Measurements from ENCODE around the gene AIRE. TPM values are rescaled to one million over a fixed set of nuclear protein-coding genes. Genes with fewer than 3 reads are reported as not detected.
"Not testable (repeated sequence)": the region's sequence is repeated elsewhere in the genome, so short reads cannot be mapped to it uniquely, and the experiment has no call there.

Gene AIRE
- total RNA-seq, 1 donor from 2014 or later: 0.13 TPM

DNA sequence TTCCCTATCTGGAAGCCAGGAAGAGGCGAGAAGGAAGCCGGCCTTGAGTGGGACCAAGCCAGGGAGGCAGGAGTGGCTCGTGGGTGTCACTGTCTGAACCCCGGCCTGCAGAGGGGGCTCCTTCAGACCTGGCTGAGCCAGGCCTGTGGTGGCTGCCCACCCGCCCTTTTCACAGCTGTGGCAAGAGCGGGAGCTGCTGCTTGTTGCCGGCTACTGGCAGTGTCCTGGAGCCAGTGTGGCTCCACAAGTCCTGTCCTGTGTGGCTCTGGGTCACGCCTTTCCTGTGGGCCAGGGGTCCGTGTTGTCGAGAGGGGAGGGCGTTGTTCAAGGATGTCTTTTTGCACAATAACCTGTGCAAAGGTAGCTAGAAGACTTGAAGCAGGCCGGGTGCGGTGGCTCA lies 15.5 kb downstream of the AIRE start:
- Mint-ChIP-seq H3K27ac (peak overlapping the region; percentile 34), H3K36me3 (no peaks in the 10 kb centered on the region), H3K4me1 (peaks cover 26% of the 10 kb centered on the region), H3K27me3 (ENCODE audit: low read depth) (no peaks in the 10 kb centered on the region), H3K4me3 (peak overlapping the region; percentile 76), H3K9me3 (no peaks in the 10 kb centered on the region)
- TF ChIP-seq, protein P1, sequence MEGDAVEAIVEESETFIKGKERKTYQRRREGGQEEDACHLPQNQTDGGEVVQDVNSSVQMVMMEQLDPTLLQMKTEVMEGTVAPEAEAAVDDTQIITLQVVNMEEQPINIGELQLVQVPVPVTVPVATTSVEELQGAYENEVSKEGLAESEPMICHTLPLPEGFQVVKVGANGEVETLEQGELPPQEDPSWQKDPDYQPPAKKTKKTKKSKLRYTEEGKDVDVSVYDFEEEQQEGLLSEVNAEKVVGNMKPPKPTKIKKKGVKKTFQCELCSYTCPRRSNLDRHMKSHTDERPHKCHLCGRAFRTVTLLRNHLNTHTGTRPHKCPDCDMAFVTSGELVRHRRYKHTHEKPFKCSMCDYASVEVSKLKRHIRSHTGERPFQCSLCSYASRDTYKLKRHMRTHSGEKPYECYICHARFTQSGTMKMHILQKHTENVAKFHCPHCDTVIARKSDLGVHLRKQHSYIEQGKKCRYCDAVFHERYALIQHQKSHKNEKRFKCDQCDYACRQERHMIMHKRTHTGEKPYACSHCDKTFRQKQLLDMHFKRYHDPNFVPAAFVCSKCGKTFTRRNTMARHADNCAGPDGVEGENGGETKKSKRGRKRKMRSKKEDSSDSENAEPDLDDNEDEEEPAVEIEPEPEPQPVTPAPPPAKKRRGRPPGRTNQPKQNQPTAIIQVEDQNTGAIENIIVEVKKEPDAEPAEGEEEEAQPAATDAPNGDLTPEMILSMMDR (IDR thresholded peaks at IDR 0.05; ENCODE audit: unreplicated experiment): no peak
- no peak for DNase-seq (ENCODE audit: low spot score in 2 of 2, unreplicated experiment in 2 of 2)

DNA sequence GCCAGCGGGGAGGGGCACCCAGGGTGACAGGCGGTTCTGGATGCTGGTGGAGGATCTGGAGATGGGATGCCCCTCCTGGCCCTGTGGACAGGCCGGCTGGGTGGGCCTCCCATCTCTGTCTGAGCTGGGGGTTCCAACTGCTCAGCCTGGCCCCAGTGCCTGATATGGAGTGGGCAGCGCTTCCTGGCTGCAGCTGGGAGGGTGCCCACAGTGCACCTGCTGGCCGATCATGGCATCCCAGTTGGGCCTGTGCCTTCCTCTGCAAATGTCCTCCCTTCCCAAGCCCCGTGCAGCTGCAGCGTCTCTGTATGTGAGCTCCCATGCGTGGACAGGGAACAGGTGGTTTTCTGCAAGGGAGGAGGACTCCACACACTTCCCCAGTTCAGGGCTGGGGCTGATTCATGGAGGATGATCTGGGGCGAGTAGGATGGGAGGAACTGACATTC lies 16.3 kb downstream of the AIRE start:
- Mint-ChIP-seq H3K27me3 (ENCODE audit: low read depth) (no peaks in the 10 kb centered on the region), H3K36me3 (no peaks in the 10 kb centered on the region), H3K4me3 (peak overlapping the region; percentile 51), H3K9me3 (no peaks in the 10 kb centered on the region), H3K4me1 (peaks cover 29% of the 10 kb centered on the region), H3K27ac (no peak overlapping the region)
- TF ChIP-seq, protein P1 (IDR thresholded peaks at IDR 0.05; ENCODE audit: unreplicated experiment): no peak
- no peak for DNase-seq (ENCODE audit: low spot score in 2 of 2, unreplicated experiment in 2 of 2)

DNA sequence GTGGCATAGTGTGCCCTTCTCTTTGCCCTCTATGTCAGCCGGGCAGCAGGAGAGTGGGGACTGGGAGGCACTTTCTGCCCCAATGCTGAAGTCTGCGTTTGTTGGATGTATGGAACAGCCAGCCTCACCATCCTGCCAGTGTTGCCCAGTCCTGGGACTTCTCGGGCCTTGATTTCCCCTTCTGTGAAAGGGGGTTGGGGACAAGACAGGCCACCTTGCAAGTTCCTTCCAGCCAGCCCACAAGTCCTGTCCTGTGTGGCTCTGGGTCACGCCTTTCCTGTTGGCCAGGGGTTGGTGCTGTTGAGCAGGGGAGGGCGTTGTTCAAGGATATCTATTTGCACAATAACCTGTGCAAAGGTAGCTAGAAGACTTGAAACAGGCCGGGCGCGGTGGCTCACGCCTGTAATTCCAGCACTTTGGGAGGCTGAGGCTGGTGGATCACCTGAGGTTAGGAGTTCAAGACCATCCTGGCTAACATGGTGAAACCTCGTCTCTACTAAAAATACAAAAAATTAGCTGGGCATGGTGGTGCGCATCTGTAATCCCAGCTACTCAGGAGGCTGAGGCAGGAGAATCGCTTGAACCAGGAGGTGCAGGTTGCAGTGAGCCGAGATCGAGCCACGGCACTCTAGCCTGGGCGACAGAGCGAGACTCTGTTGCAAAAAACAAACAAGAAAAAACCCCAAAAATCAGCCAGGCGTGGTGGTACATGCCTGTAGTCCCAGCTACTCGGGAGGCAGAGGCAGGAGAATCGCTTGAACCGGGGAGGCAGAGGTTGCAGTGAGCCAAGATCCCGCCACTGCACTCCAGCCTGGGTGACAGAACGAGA lies 17.1 kb downstream of the AIRE start:
- H3K27ac Mint-ChIP-seq; H3K36me3 Mint-ChIP-seq; H3K9me3 Mint-ChIP-seq; DNase-seq (ENCODE audit: low spot score in 2 of 2, unreplicated experiment in 2 of 2); H3K27me3 Mint-ChIP-seq (ENCODE audit: low read depth): not testable (repeated sequence)
- Mint-ChIP-seq H3K4me3 (peak overlapping the region; percentile 51), H3K4me1 (peaks cover 35% of the 10 kb centered on the region)

DNA sequence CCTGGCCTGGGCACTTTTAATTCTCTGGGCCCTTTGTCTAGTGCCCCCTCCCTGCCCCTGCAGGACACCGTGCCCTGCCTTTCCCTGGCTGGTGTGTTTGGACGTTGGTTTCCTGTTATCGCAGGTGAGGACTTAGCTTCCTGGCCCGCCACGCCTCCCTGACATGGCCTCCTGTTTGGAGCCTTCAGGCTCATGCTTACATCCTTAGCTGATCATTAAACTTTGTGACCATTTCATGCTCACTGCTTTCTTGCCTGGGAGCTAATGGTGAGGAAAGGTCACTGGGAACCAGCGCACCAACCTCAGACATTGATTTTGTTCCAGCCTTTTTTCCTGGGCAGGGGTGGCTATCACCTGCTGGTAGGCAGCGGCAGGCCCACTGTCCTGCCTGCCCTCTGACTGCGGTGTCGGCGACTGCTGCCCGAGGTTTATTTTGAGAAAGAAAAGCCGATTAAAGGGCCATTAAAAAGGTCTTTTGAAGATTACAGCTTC lies 17.9 kb downstream of the AIRE start:
- peaks cover 3% of the 10 kb centered on the region for H3K36me3 Mint-ChIP-seq
- no peak for DNase-seq (ENCODE audit: low spot score in 2 of 2, unreplicated experiment in 2 of 2)
- TF ChIP-seq, protein P1 (IDR thresholded peaks at IDR 0.05; ENCODE audit: unreplicated experiment): no peak
- no peaks in the 10 kb centered on the region for H3K9me3 Mint-ChIP-seq
- H3K27ac Mint-ChIP-seq: peak overlapping the region; percentile 35
- H3K4me1 Mint-ChIP-seq: peaks cover 37% of the 10 kb centered on the region
- H3K4me3 Mint-ChIP-seq: peak overlapping the region; percentile 10
- H3K27me3 Mint-ChIP-seq (ENCODE audit: low read depth): no peaks in the 10 kb centered on the region

DNA sequence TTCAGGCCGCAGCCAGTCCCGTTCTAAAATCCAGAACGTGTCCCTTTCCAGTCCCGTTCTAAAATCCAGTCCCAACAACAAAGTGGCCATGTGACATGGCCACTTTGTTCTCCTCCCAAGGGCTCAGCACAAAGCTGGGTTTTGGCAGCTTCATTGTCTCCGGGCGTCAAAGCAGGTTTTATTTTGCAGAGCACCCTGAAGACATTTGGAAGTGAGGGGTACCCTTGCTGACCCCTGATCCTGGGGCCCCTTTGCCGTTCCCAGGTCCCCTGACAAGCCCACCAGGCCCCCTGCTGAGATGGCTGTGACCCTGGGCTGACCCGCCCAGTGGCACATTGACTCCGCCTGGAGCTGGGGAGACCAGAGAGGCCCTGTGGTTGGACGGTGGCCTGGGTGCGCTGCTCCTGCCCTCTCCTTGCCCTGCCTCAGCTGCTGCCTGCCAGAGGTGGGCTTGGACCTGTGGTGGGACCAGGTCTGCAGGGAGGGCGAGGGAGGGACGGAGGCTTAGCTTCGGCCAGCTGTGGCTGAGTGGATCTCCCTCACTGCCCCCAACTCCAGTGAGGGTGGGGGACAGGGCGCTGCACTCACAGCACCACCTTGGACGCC lies 18.4 kb downstream of the AIRE start:
- no peaks in the 10 kb centered on the region for H3K9me3 Mint-ChIP-seq
- H3K36me3 Mint-ChIP-seq: peaks cover 3% of the 10 kb centered on the region
- TF ChIP-seq, protein P1 (IDR thresholded peaks at IDR 0.05; ENCODE audit: unreplicated experiment): no peak
- peaks cover 36% of the 10 kb centered on the region for H3K4me1 Mint-ChIP-seq
- H3K27me3 Mint-ChIP-seq (ENCODE audit: low read depth): no peaks in the 10 kb centered on the region
- no peak overlapping the region for H3K4me3 Mint-ChIP-seq
- DNase-seq (ENCODE audit: low spot score in 2 of 2, unreplicated experiment in 2 of 2): no peak
- H3K27ac Mint-ChIP-seq: no peak overlapping the region

DNA sequence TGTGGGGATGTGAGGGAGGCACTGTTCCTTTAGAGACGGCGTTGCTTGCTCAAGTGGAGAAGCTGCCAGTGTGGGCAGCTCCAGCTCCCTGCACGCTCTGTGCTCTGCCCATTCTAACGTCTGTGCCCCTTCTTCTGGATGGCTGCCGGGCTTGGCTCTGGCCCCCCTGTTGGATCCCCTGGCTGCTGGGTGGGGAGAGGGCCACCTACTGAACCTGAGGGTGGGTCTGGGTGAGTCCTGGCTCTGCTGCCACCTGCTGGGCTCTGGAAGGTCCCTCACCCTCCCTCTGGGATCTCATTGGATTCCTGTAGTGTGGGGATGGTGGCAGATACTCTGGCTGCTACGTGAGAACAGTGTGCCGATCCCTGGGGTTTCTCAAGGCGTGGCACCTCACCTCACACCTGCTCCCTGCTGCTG lies 19.2 kb downstream of the AIRE start:
- Mint-ChIP-seq H3K4me1 (peaks cover 33% of the 10 kb centered on the region), H3K27ac (peak overlapping the region; percentile 91), H3K27me3 (ENCODE audit: low read depth) (no peaks in the 10 kb centered on the region), H3K9me3 (no peaks in the 10 kb centered on the region), H3K36me3 (peaks cover 3% of the 10 kb centered on the region), H3K4me3 (no peak overlapping the region)
- TF ChIP-seq, protein P1 (IDR thresholded peaks at IDR 0.05; ENCODE audit: unreplicated experiment): peak; percentile 48
- peak in 1 of 2 experiments; percentile 70 for DNase-seq (ENCODE audit: low spot score in 2 of 2, unreplicated experiment in 2 of 2)

All from mesothelial cell of epicardium (in vitro differentiated cells).